A549 (cell line): Measurements from ENCODE around the gene FHIT. TPM values are rescaled to one million over a fixed set of nuclear protein-coding genes. Genes with fewer than 3 reads are reported as not detected.

ENCODE experiments used
- ATAC-seq, 2 experiments: fragments of 200-7000 bp in 1 of 2; fragments of >200 bp in 1 of 2; cut with Nextera tagmentation in 1 of 2; cut with Tn5 transposase in 1 of 2; 3 replicates each; pipeline versions ENCODE4 v1.8.0 to v1.9.1; 2018 to 2020; ENCODE audit warnings: mild to moderate bottlenecking in 1 of 2, moderate library complexity in 1 of 2
- CTCF ChIA-PET: fragments of 300-600 bp; sonication (Branson Sonifier 250); formaldehyde crosslinking; extraction: SDS; loops from one replicate; lab custom pipeline; 2021; ENCODE audit warnings: antibody characterized with exemption, inconsistent platforms; lab: Yijun Ruan, JAX
- POLR2A ChIA-PET: fragments of 350-600 bp; formaldehyde crosslinking; extraction: SDS; loops from one replicate; lab custom pipeline; 2021; ENCODE audit warnings: antibody characterized with exemption, inconsistent platforms; lab: Yijun Ruan, JAX
- DNase-seq, 2 experiments: peaks; one replicate each; pipeline versions ENCODE4 v3.0.0 to v3.0.0-alpha.2; 2011 to 2016; ENCODE audit warnings: low read depth in 1 of 2, low spot score in 1 of 2
- FAIRE-seq: peaks from 2 replicates; lab custom pipeline; 2011; peaks lifted over from hg19 to GRCh38; lab: Jason Lieb, UNC
- H3K27ac ChIP-seq, 2 experiments: fragments of >200 bp; sonication (Bioruptor Twin); formaldehyde crosslinking; 3 replicates each; pipeline ENCODE4 v1.5.1; 2016 to 2017
- H3K4me1 ChIP-seq: fragments of >200 bp; sonication (Bioruptor Twin); formaldehyde crosslinking; 3 replicates; pipeline ENCODE4 v1.6.1; 2016
- H3K4me2 ChIP-seq: fragments of >200 bp; sonication (Bioruptor Twin); formaldehyde crosslinking; 3 replicates; pipeline ENCODE4 v1.6.1; 2016
- H3K4me3 ChIP-seq: fragments of >200 bp; sonication (Bioruptor Twin); formaldehyde crosslinking; 3 replicates; pipeline ENCODE4 v1.5.1; 2016
- H3K9me3 ChIP-seq: fragments of >200 bp; sonication (Bioruptor Twin); formaldehyde crosslinking; 3 replicates; pipeline ENCODE4 v1.6.1; 2016
- BHLHE40 ChIP-seq: IDR thresholded peaks from 2 replicates; pipeline ENCODE4 v1.6.1; 2012; ENCODE audit warnings: low read depth, low read length, inconsistent platforms
- CBX2 ChIP-seq: fragments of 200-600 bp; sonication (generic); IDR thresholded peaks from 2 replicates; pipeline ENCODE4 v1.6.1; 2016; ENCODE audit warnings: low read depth, mild to moderate bottlenecking, borderline replicate concordance
- CBX8 ChIP-seq: fragments of 200-600 bp; sonication (generic); IDR thresholded peaks from 2 replicates; pipeline ENCODE4 v1.6.1; 2016
- CEBPB ChIP-seq, 2 experiments: fragments of >200 bp in 1 of 2; sonication (Bioruptor Twin) in 1 of 2; formaldehyde crosslinking in 1 of 2; IDR thresholded peaks; 2 replicates each; pipeline ENCODE4 v1.6.1; 2012 to 2016
- EHMT2 ChIP-seq: fragments of 200-600 bp; sonication (generic); IDR thresholded peaks from 2 replicates; pipeline ENCODE4 v1.6.1; 2016; ENCODE audit warnings: antibody characterized with exemption, low read depth, mild to moderate bottlenecking, moderate library complexity
- ELK1 ChIP-seq: fragments of 150-350 bp; IDR thresholded peaks from 2 replicates; pipeline ENCODE4 v1.6.1; 2014; ENCODE audit warnings: low read depth, mild to moderate bottlenecking, low read length
- EP300 ChIP-seq, 2 experiments: fragments of >200 bp; sonication (Bioruptor Twin); formaldehyde crosslinking; IDR thresholded peaks; 2 replicates in 1 of 2; 3 replicates in 1 of 2; pipeline ENCODE4 v1.6.1; 2016 to 2017
- FOSB ChIP-seq: fragments of 250-450 bp; sonication (Bioruptor Pico); IDR thresholded peaks from 2 replicates; pipeline ENCODE4 v1.5.0; 2020; ENCODE audit warnings: mild to moderate bottlenecking, moderate library complexity
- FOXS1 ChIP-seq: fragments of 250-450 bp; sonication (Bioruptor Pico); IDR thresholded peaks from 2 replicates; pipeline ENCODE4 v1.5.0; 2020; ENCODE audit warnings: mild to moderate bottlenecking, moderate library complexity
- GATA3 ChIP-seq: IDR thresholded peaks from 2 replicates; pipeline ENCODE4 v1.6.1; 2012; ENCODE audit warnings: borderline replicate concordance
- HDAC2 ChIP-seq: fragments of 200-600 bp; sonication (generic); IDR thresholded peaks from 2 replicates; pipeline ENCODE4 v1.6.1; 2016
- HEYL ChIP-seq: fragments of 250-450 bp; sonication (Bioruptor Pico); IDR thresholded peaks from 2 replicates; pipeline ENCODE4 v1.8.0; 2021; ENCODE audit warnings: mild to moderate bottlenecking, moderate library complexity
- HOXB13 ChIP-seq: fragments of 250-450 bp; sonication (Bioruptor Pico); IDR thresholded peaks from 2 replicates; pipeline ENCODE4 v1.5.0; 2020; ENCODE audit warnings: low read depth, mild to moderate bottlenecking, moderate library complexity
- JUNB ChIP-seq: fragments of >200 bp; sonication (Bioruptor Twin); formaldehyde crosslinking; IDR thresholded peaks from 2 replicates; pipeline ENCODE4 v1.6.1; 2016
- KDM1A ChIP-seq: fragments of 200-600 bp; sonication (generic); IDR thresholded peaks from 2 replicates; pipeline ENCODE4 v1.6.1; 2016; ENCODE audit warnings: low read depth, mild to moderate bottlenecking
- KDM5A ChIP-seq: fragments of 200-600 bp; sonication (generic); IDR thresholded peaks from 2 replicates; pipeline ENCODE4 v1.6.1; 2016; ENCODE audit warnings: antibody characterized with exemption, mild to moderate bottlenecking
- MAFK ChIP-seq: fragments of 450-650 bp; IDR thresholded peaks from 2 replicates; pipeline ENCODE4 v1.6.1; 2014; ENCODE audit not compliant: partially characterized antibody
- MAX ChIP-seq: IDR thresholded peaks from 2 replicates; pipeline ENCODE4 v1.6.1; 2012
- MAZ ChIP-seq: fragments of 150-350 bp; IDR thresholded peaks from 2 replicates; pipeline ENCODE4 v1.6.1; 2014; ENCODE audit warnings: antibody characterized with exemption, low read depth, low read length, borderline replicate concordance
- MYC ChIP-seq: IDR thresholded peaks from 2 replicates; pipeline ENCODE4 v1.6.1; 2012; ENCODE audit warnings: mild to moderate bottlenecking, inconsistent platforms, low read length, improper control_type of control experiment, borderline replicate concordance
- NFE2L2 ChIP-seq: fragments of 150-350 bp; conservative IDR thresholded peaks from 2 replicates; pipeline ENCODE4 v1.6.1; 2014; ENCODE audit warnings: low read length
- NPAS2 ChIP-seq: fragments of 250-450 bp; sonication (Bioruptor Pico); IDR thresholded peaks from 2 replicates; pipeline ENCODE4 v1.8.0; 2022; ENCODE audit warnings: mild to moderate bottlenecking, moderate library complexity, borderline replicate concordance
- NR3C1 ChIP-seq: fragments of >200 bp; sonication (Bioruptor Twin); formaldehyde crosslinking; IDR thresholded peaks from 3 replicates; pipeline ENCODE4 v1.6.1; 2017
- POLR2AphosphoS2 ChIP-seq: conservative IDR thresholded peaks from 2 replicates; pipeline ENCODE4 v1.6.1; 2012; ENCODE audit warnings: low read length, improper control_type of control experiment, inconsistent platforms
- REST ChIP-seq: fragments of 200-600 bp; sonication (generic); IDR thresholded peaks from 2 replicates; pipeline ENCODE4 v1.6.1; 2016; ENCODE audit warnings: antibody characterized with exemption, mild to moderate bottlenecking, moderate library complexity
- RFX5 ChIP-seq: fragments of 450-650 bp; IDR thresholded peaks from 2 replicates; pipeline ENCODE4 v1.7.1; 2014; ENCODE audit warnings: antibody characterized with exemption, mild to moderate bottlenecking, moderate library complexity
- RNF2 ChIP-seq: fragments of 200-600 bp; sonication (generic); IDR thresholded peaks from 2 replicates; pipeline ENCODE4 v1.6.1; 2016; ENCODE audit warnings: low read depth, mild to moderate bottlenecking, antibody characterized with exemption, moderate library complexity, borderline replicate concordance
- SREBF2 ChIP-seq: fragments of 450-650 bp; IDR thresholded peaks from 2 replicates; pipeline ENCODE4 v1.6.1; 2014; ENCODE audit warnings: mild to moderate bottlenecking, moderate library complexity
- TFCP2L1 ChIP-seq: fragments of 250-450 bp; sonication (Bioruptor Pico); IDR thresholded peaks from 2 replicates; pipeline ENCODE4 v1.5.0; 2021; ENCODE audit warnings: mild to moderate bottlenecking
- TP53 ChIP-seq: fragments of 250-450 bp; sonication (Bioruptor Pico); IDR thresholded peaks from 2 replicates; pipeline ENCODE4 v1.5.0; 2021; ENCODE audit warnings: mild to moderate bottlenecking, moderate library complexity
- USF2 ChIP-seq: fragments of 450-650 bp; IDR thresholded peaks from 2 replicates; pipeline ENCODE4 v1.6.1; 2014; ENCODE audit warnings: antibody characterized with exemption
- ZC3H11A ChIP-seq: fragments of 450-650 bp; IDR thresholded peaks from 2 replicates; pipeline ENCODE4 v1.6.1; 2014; ENCODE audit warnings: antibody characterized with exemption, mild to moderate bottlenecking
- ZNF302 ChIP-seq: fragments of 250-450 bp; sonication (Bioruptor Pico); IDR thresholded peaks from 2 replicates; pipeline ENCODE4 v1.9.0; 2021; ENCODE audit warnings: inconsistent platforms, mild to moderate bottlenecking, moderate library complexity
- ZSCAN20 ChIP-seq: fragments of 250-450 bp; sonication (Bioruptor Pico); IDR thresholded peaks from 2 replicates; pipeline ENCODE4 v1.8.0; 2022; ENCODE audit warnings: mild to moderate bottlenecking, moderate library complexity
- WGBS: methylation state at CpG from one replicate; pipeline ENCODE4 v1.1.6; 2017; ENCODE audit errors: missing lambda C conversion rate; 5-methylcytosine and 5-hydroxymethylcytosine counted together
- polyA plus RNA-seq, 4 experiments: library from polyadenylated mRNA; depleted of rRNA in 3 of 4; stranded (reverse); fragments of >200 nt; fragmentation: RNase III in 1 of 4; extraction: RNeasy Plus Mini Kit Qiagen cat#74134 plus additional on column Dnase treatment in 1 of 4; gene quantifications; 2 replicates in 3 of 4; 3 replicates in 1 of 4; pipeline ENCODE4 v1.2.3, GENCODE V29; 2011 to 2017

FHIT gene
- polyA plus RNA-seq, 2 of the 4 experiments (the other 2 are of a cell fraction) = 0.76 to 0.92 TPM

- WGBS = 17% methylated on average over 4 of the region's 4 CpGs
- TF ChIP-seq NPAS2 (CRISPR knock-in tag) (no peak), ZC3H11A (no peak), RFX5 (no peak), EHMT2 (no peak), ELK1 (no peak), CEBPB (IDR thresholded peaks at IDR 0.05) (no peak), NFE2L2 (no peak), MAFK (no peak), RNF2 (no peak)
- TF ChIP-seq, all 56 proteins: peak for 0
- H3K4me1 ChIP-seq = no peaks in the 10 kb centered on the region
- FAIRE-seq (no peak), ATAC-seq (no peak), DNase-seq (no peak)
- POLR2A ChIA-PET = no interaction called here
- H3K4me2 ChIP-seq = no peak overlapping the region
- no peaks in the 10 kb centered on the region for H3K9me3 ChIP-seq
- H3K27ac ChIP-seq = no peak overlapping the region
- no peak overlapping the region for H3K4me3 ChIP-seq
- CTCF ChIA-PET = no interaction called here
Measured at GRCh38 chr3:61300006-61300380, 48.7 kb upstream of the FHIT start.

DNA sequence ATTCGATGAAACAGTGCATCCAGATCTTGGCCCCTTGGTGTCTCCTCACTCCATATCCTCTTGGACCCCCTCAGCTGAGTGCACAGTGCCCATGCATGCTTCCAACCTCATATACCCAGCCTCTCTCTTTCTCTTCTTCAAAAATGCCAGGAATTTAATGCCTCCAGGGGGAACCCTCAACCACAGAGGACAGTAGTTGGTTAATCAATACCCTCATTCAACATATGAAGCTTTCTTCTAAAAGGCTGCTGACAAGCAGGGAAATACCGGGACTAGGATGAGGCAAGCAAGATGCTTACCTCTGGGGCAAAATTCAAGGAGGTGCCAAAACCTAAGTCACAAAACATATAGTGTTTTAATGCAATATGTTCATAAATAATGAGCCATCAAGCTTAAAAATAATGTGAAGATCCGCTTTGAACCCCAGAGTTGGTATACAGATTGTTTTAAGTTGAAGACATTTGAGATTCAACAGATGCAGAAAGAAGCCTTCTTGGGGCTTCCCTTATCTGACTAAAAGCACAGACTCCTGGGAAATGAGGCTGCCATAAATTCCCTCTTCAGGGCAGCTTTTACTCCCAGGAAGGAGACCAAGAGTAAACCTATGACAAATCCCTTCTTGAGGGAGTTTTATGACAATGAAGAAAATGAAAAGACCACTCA, 48.2 kb upstream of the FHIT start:
- POLR2A ChIA-PET = no interaction called here
- CTCF ChIA-PET = no interaction called here
- no peak for TF ChIP-seq TFCP2L1 (CRISPR knock-in tag)
- TF ChIP-seq FOXS1 (CRISPR knock-in tag) = no peak
- TF ChIP-seq KDM5A = no peak
- no peak for TF ChIP-seq EP300 (IDR thresholded peaks at IDR 0.05)
- no peak for TF ChIP-seq SREBF2
- TF ChIP-seq HOXB13 (CRISPR knock-in tag) = no peak
- TF ChIP-seq MAZ = no peak
- no peak for TF ChIP-seq NR3C1
- TF ChIP-seq CBX2 = no peak
- TF ChIP-seq CBX8 = no peak
- no peak for TF ChIP-seq HDAC2
- no peak for TF ChIP-seq ZSCAN20 (CRISPR knock-in tag)
- TF ChIP-seq HEYL = no peak
- TF ChIP-seq MAFK = no peak
- TF ChIP-seq MYC = no peak
- TF ChIP-seq MAX = no peak
- TF ChIP-seq CEBPB (IDR thresholded peaks at IDR 0.05) = no peak
- TF ChIP-seq FOSB (CRISPR knock-in tag) = no peak
- Histone ChIP-seq H3K4me2 (no peak overlapping the region), H3K4me3 (no peak overlapping the region), H3K27ac (no peak overlapping the region), H3K4me1 (no peaks in the 10 kb centered on the region), H3K9me3 (no peaks in the 10 kb centered on the region)
- no peak for FAIRE-seq
- DNase-seq = no peak
- no peak for ATAC-seq
- WGBS = 7% methylated on average over 3 of the region's 3 CpGs

DNA sequence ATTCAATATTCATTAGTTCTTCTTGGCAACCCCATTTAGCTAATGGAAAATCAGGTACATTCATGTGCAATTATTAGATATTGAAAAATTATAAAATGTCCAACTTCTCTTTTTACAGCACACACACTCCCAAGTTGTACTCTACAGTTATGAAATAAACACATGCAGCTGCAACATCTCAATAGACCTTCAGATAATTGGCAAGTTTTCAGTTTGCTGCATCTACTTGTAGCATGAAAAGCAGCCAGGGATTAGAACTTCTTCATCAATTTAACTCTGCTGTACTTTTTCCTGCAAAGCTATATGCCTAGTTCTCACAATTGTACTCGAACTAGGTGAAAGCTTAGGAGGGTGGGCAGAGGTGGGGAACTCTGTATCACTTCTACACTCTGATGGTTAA, 46.6 kb upstream of the FHIT start:
- FAIRE-seq = no peak
- Histone ChIP-seq H3K4me3 (no peak overlapping the region), H3K4me2 (no peak overlapping the region), H3K9me3 (no peaks in the 10 kb centered on the region), H3K27ac (no peak overlapping the region), H3K4me1 (no peaks in the 10 kb centered on the region)
- WGBS = 0% methylated on average over 1 of the region's 1 CpG
- ChIA-PET POLR2A (no interaction called here), CTCF (no interaction called here)
- no peak for ATAC-seq
- no peak for DNase-seq
- TF ChIP-seq HDAC2 = no peak
- TF ChIP-seq JUNB = no peak
- no peak for TF ChIP-seq POLR2AphosphoS2
- no peak for TF ChIP-seq REST
- no peak for TF ChIP-seq CBX8
- no peak for TF ChIP-seq ZNF302 (CRISPR knock-in tag)
- TF ChIP-seq USF2 = no peak
- no peak for TF ChIP-seq BHLHE40
- TF ChIP-seq KDM1A = no peak
- TF ChIP-seq GATA3 = no peak
- no peak for TF ChIP-seq TP53
